ENCODE results near the gene CEACAM3. TPM values are rescaled to one million over a fixed set of nuclear protein-coding genes. Genes with fewer than 3 reads are reported as not detected.
"Not testable (repeated sequence)": the region's sequence is repeated elsewhere in the genome, so short reads cannot be mapped to it uniquely, and the experiment has no call there.

Gene CEACAM3
- under 1 TPM in 1 of 4 donors, not detected in 3; 0.26 TPM for total RNA-seq

DNA sequence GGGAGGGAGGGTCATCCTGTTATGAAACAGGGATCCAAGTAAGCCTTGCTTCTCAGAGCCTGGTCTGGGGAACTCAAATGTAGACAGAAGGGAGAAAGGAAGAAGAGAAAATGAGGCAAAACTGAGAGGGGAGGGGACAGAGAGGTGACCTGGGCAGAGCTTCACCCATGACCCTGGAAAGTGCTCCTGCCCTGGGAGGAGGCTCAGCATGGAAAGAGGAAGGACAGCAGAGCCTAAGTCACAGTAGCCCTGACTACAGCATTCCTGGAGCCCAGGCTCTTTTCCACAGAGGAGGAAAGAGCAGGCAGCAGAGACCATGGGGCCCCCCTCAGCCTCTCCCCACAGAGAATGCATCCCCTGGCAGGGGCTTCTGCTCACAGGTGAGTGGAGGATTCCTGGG, at the start of gene CEACAM3:
TSS of gene CEACAM3 (plus strand) at position 226 of the 400 bp plus-strand sequence. CDS start at position 317, 91 bp downstream.
- DNase-seq (ENCODE audit: extremely low spot score): no peak
- TF ChIP-seq EP300 (IDR thresholded peaks at IDR 0.05): no peak
- no peak for TF ChIP-seq POLR2AphosphoS5 (IDR thresholded peaks at IDR 0.05)
- no peak for TF ChIP-seq CTCF (IDR thresholded peaks at IDR 0.05)
- TF ChIP-seq POLR2A (IDR thresholded peaks at IDR 0.05; ENCODE audit: low read depth): no peak
- H3K4me3 ChIP-seq: no peak within 1 kb of the TSS
- H3K9me3 ChIP-seq: no peaks in the 10 kb centered on the region
- H3K27me3 ChIP-seq: peaks cover 0 to 35% (median 0%) of the 10 kb centered on the region in 4 donors
- H3K27ac ChIP-seq (replicated peaks in 1 of 4): no peak within 1 kb of the TSS
- no peaks in the 10 kb centered on the region for H3K36me3 ChIP-seq
- intact Hi-C loops (cut with DNase I): no loop called here
- peaks cover 0 to 7% (median 6%) of the 10 kb centered on the region in 4 donors for H3K4me1 ChIP-seq

DNA sequence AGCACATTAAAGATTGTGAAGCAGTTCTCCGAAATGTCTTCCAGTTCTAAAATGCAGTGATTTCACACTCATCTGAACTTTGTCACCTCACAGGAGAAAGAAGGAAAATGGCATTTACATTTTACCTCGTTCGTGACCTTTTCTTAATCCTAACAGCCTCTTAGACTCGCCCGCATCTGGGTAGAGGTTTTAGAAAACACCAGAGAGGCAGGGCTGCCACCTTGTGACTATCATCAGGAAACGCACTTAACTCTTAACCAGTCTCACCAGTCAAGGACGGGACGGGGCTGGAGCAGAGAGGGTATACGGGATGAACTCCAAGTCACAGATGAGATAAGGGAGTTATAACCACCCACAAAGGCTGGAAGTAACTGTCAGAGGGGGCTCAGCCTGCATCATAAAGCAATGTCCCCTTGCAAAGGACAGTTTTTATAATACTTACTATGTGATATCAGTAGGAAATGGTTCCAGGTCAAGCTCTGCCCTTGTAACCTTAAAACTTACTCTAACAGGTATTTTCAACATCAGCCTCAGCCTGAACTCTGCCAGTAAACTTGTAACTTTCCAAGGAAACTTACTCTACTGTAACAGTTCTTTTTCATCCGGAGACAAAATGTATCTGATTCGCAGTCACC, 49.7 kb upstream of the CEACAM3 start:
- TF ChIP-seq CTCF (IDR thresholded peaks at IDR 0.05) (peak; percentile 13 to 38 (median 25)), EP300 (IDR thresholded peaks at IDR 0.05) (no peak)
- H3K27ac ChIP-seq (replicated peaks in 1 of 4): no peak overlapping the region
- no peaks in the 10 kb centered on the region for H3K9me3 ChIP-seq
- intact Hi-C loops (cut with DNase I): no loop called here
- H3K4me1 ChIP-seq: peaks cover 0 to 9% (median 3%) of the 10 kb centered on the region in 4 donors
- H3K27me3 ChIP-seq: peaks cover 0 to 28% (median 0%) of the 10 kb centered on the region in 4 donors
- DNase-seq (ENCODE audit: extremely low spot score): no peak
- no peaks in the 10 kb centered on the region for H3K36me3 ChIP-seq
- 15% methylated on average over 11 of the region's 11 CpGs for WGBS
- H3K4me3 ChIP-seq: no peak overlapping the region

DNA sequence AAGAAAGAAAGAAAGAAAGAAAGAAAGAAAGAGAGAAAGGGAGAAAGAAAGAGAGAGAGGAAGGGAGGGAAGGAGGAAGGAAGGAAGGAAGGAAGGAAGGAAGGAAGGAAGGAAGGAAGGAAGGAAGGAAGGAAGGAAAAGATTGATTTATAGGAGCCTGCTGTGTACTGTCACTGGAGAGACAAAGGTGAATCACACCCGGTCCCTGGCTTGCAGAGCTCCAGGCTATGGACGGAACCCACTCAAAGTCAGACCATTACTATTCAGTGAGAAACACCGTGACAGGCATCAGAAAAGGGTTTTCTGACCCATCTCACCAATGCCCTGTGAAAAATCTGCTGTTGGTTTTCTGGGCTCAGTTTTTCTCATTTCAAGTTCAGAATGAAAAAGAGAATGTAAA, 48.4 kb upstream of the CEACAM3 start:
- 73% methylated on average over 3 of the region's 3 CpGs for WGBS
- Histone ChIP-seq H3K27me3 (peaks cover 0 to 28% (median 0%) of the 10 kb centered on the region in 4 donors), H3K27ac (replicated peaks in 1 of 4) (no peak overlapping the region), H3K4me1 (peaks cover 0 to 9% (median 3%) of the 10 kb centered on the region in 4 donors), H3K36me3 (no peaks in the 10 kb centered on the region), H3K9me3 (no peaks in the 10 kb centered on the region), H3K4me3 (no peak overlapping the region)
- DNase-seq (ENCODE audit: extremely low spot score): no peak
- TF ChIP-seq POLR2AphosphoS5 (IDR thresholded peaks at IDR 0.05) (no peak), CTCF (IDR thresholded peaks at IDR 0.05) (no peak), EP300 (IDR thresholded peaks at IDR 0.05) (no peak), POLR2A (IDR thresholded peaks at IDR 0.05; ENCODE audit: low read depth) (no peak)
- intact Hi-C loops (cut with DNase I): no loop called here

DNA sequence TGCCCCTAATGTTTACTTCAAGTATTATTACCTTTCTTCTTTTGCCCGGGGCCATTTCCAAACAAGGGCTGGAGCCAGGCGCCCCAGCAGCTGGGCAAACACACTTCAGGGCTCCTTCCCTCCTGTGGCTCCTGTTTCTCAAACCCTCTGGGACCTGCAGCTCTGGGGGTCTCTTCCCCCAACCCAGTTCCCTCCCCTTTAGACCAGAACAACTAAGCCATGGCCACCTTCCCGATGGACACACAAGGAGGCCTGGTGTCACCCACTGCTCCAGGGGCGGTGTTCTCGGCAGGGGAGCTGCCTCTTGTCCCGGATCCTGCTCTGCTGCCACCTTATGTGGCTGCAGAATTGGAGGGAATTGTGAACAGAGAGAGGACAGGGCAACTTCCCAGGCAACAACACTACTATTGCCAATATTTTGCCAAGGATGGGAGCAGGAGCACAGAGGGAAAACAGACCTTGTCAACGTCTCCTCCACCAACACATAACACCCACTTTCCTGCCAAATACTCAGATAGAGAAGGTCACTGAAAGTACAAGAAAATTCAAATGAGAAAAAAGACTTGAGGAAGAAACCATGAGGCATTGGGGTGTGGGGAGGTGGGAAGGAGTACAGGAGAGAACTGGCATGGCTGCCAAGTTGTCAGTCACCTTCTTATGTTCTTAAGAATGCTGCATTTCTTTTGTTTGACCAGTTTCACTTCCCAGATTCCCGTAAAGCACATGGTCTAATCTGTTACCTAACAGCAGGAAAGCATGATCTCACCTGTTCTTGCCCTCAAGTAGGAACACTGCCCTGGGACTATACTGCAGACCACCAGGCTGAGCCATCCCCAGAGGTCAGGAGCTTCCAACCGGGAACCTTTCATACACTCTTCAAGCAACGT, 45.9 kb upstream of the CEACAM3 start:
- peaks cover 0 to 16% (median 0%) of the 10 kb centered on the region in 4 donors for H3K27me3 ChIP-seq
- 42% methylated on average over 4 of the region's 10 CpGs for WGBS
- H3K4me1 ChIP-seq; H3K27ac ChIP-seq (replicated peaks in 1 of 4); DNase-seq (ENCODE audit: extremely low spot score); H3K9me3 ChIP-seq; intact Hi-C loops (cut with DNase I); H3K36me3 ChIP-seq; H3K4me3 ChIP-seq: not testable (repeated sequence)

GRCh38 chr19:41753159-41753558, 43.2 kb upstream of the CEACAM3 start:
- H3K27me3 ChIP-seq: no peaks in the 10 kb centered on the region
- TF ChIP-seq EP300 (IDR thresholded peaks at IDR 0.05) (no peak), CTCF (IDR thresholded peaks at IDR 0.05) (peak; percentile 53 to 62 (median 56))
- intact Hi-C loops (cut with DNase I): no loop called here
- 8% methylated on average over 12 of the region's 12 CpGs for WGBS
- no peak for DNase-seq (ENCODE audit: extremely low spot score)
- H3K27ac ChIP-seq (replicated peaks in 1 of 4): no peak overlapping the region
- H3K4me1 ChIP-seq: peaks cover 0 to 9% (median 4%) of the 10 kb centered on the region in 4 donors
- H3K4me3 ChIP-seq: no peak overlapping the region
- H3K9me3 ChIP-seq: no peaks in the 10 kb centered on the region
- H3K36me3 ChIP-seq: no peaks in the 10 kb centered on the region

All from esophagus muscularis mucosa (tissue), 4 donors.